HT-29 (cell line): ENCODE results near the gene NR1I3. TPM values are rescaled to one million over a fixed set of nuclear protein-coding genes. Genes with fewer than 3 reads are reported as not detected.

ENCODE experiments used
- DNase-seq: peaks from one replicate; pipeline ENCODE4 v3.0.0-alpha.2; 2015; ENCODE audit warnings: low spot score
- total RNA-seq: library from RNA; depleted of rRNA; stranded (reverse); fragments of >200 nt; shearing (Covaris generic); gene quantifications from 2 replicates; pipeline ENCODE4 v1.2.3, GENCODE V29; 2014

Gene NR1I3
- total RNA-seq, 1 experiment from 2014 or later: not detected

GRCh38 chr1:161219078-161219892 is 18.7 kb downstream of the NR1I3 start:
- no peak for DNase-seq

GRCh38 chr1:161218301-161219077 is 19.5 kb downstream of the NR1I3 start:
- no peak for DNase-seq

DNA sequence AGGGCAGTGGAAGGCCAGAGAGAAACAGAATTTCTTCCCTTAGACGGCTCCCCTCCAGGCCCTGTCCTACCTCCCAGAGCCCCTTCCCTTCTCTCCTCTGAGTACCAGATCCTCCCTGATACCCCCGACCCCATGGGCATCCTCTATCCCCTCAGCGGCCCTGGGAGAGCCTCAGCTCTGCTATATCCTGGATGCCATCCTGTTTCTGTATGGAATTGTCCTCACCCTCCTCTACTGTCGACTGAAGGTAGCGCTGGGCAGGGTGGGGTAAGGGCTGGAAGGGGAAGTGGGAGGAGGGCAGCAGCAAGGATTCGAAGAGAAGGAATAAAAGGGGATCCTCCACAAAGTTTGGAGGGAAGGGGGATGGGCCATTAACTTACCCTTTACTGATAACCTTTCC is 20.2 kb downstream of the NR1I3 start:
- DNase-seq: no peak

DNA sequence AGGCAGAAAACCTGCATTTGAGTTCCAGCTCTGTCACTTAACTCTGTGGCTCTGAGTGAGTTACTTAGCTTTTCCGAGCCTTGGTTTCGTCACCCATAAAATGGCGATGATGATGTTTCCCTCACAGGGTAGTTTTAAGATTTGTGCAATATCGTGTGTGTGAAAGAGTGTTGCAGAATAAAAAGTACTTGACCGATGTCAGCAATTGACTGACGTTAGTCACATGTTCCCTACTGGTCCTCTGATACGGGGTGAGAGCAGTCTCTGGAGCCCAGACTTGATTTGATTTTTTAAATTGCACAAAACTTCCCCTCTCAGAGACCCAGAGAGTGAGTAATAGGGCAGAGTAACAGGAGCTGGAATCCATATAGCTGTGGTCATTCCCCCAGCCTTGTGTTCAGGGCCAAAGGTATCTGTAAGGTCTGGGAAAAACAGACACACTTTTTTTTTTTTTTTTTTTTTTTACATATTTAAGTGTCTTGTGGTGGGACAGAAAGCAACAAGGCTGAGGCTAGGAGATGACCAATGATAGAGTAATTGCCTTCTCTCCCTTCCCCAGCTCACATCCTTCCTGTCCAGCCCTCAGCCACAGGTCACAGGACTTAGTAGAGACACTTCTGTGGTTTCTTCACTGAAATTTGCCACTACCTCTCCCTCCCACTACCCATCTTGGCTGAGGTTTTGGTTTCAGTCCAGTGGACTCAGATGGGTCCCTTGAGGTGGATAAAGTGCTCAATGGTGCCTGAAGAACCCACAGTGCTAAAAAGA is 20.9 kb downstream of the NR1I3 start:
- DNase-seq: no peak

DNA sequence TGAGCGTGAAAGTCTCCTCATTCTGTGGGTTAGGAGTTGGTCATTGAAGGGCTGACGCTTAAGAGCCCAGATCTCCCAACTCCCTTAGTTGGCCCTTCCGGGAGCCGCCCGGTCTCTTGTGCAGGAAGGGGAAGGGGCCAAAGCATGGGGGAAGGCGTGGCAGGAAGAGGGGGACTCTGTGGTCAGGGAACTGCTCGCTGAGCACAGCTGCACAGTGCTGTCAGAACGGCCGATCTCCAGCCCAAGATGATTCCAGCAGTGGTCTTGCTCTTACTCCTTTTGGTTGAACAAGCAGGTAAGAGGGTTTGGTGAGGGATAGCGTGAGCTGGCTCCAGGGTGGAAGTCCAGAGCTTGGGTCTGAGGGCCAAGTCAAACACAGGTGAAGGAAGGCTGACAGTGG is 22.9 kb downstream of the NR1I3 start, which contains the start of gene FCER1G:
Gene FCER1G (plus strand): TSS at position 220 of the 400 bp plus-strand sequence. CDS start 27 bp downstream, at position 247.
- no peak for DNase-seq

- no peak for DNase-seq
These were observed 23.6 kb downstream of the NR1I3 start for GRCh38 chr1:161214369-161214768.

GRCh38 chr1:161209790-161210409 is 28.1 kb downstream of the NR1I3 start:
- peak; percentile 90 for DNase-seq

- DNase-seq: no peak
These were observed 30.8 kb downstream of the NR1I3 start for GRCh38 chr1:161207173-161207572.

GRCh38 chr1:161206411-161207140 is 31.4 kb downstream of the NR1I3 start:
- DNase-seq: no peak

GRCh38 chr1:161201836-161202712 is 35.9 kb downstream of the NR1I3 start, which contains the start of gene NDUFS2:
Gene NDUFS2 (plus strand): TSS chr1:161202367. CDS start chr1:161202386, 19 bp downstream.
- peak; percentile 98 for DNase-seq

DNA sequence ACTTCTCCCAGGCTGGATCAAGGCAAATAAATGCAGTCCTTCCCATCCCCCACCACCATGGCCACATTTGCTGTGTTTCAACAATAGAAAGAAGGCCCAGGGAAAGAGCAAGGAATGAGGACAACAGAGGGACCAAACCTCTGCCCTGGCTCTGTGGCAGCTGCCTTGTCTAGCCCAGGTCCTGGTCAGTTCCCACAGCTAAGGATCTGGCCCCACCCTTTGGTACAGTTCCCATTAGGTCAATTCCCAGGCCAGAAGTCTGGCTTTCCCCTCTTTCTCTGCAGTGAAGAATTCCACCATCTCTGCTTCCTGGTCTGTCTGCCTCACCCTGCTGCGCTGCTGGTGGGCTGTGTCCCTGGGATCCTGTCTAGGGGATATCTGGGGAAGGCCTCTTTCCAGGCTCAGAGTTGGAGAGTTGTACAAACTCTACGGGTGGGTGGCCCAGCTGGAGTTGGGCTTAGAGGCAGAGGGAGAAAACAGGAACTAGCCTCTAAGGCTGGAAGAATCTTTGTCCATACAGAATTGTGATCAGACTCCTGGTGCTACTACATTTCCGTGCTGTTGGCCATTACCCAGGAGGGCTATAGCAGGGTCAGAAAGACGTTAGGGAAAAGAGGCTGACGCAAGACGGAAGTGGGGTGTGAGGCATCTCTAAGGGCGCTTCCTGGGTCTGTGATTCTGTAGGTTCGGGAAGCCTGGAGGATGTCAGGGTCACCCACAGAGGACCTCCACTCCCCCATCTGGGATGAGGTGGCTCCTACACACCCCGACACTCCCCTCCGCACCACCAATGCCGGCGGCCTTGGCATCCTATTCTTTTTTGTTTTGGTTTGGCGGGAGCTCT is 36.8 kb downstream of the NR1I3 start:
- no peak for DNase-seq

DNA sequence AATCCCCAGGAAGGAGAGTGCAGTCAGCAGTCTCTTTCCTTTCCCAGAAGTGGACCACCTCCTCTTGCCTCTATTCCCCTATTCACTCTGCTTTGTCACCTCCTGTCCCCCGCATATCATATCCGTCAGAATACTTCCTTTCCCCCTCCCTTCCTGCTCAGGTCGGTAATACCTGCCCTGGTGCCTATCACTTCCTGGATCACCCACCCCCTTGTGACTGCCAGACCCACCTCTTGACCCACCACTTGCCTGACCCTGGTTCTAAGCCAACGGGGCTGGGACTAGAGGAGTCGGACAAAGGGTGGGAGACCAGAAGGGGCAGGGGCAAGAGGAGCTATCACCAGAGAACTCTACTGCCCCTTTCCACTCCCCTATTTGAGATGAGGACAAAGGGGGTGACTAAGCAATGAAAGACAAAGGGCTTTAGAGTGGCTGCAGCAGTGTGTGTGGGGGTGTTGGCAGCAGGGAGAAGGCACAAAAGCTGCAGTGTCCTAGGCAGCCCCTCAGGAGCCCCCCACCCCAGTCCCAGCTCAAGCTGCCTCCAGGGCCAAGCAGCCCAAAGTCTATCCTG is 37.5 kb downstream of the NR1I3 start:
- no peak for DNase-seq

DNA sequence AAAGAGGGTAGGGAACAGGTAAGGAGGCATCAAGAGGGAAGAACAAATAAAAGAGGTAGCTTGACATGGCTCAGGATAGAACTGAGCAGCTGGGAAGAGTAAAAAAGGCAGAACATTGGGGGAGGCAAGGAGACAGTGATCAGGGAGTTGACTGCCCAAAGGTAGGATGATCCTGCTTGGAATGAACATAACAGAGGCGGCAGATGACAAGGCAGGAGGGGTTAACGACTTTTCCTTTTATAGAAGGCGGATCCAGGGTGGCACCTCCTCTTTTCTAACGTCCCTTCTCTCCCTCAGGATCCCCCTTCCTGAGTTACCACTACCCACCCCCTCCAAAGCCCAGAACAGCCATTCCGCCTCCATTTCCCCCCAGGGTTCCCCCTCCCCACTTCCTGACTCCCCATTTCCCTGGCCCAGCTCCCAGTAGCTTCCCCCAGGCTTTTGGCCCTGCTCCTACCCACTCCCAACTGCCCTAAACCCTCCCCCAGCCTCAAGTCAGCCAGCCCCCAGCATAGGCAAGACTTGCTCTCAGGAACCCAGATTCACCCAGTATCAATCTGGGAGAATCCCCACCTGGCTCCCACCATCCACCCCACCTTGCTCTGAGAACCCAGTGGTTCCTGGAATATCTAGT is 38.4 kb downstream of the NR1I3 start:
- no peak for DNase-seq

- DNase-seq: no peak
These were observed 39.0 kb downstream of the NR1I3 start, which contains the start of gene ADAMTS4 for GRCh38 chr1:161198897-161199431. Gene ADAMTS4 (minus strand): TSS chr1:161199054. CDS start chr1:161198627, 427 bp downstream.

GRCh38 chr1:161198194-161198896 is 39.7 kb downstream of the NR1I3 start:
- DNase-seq: no peak

DNA sequence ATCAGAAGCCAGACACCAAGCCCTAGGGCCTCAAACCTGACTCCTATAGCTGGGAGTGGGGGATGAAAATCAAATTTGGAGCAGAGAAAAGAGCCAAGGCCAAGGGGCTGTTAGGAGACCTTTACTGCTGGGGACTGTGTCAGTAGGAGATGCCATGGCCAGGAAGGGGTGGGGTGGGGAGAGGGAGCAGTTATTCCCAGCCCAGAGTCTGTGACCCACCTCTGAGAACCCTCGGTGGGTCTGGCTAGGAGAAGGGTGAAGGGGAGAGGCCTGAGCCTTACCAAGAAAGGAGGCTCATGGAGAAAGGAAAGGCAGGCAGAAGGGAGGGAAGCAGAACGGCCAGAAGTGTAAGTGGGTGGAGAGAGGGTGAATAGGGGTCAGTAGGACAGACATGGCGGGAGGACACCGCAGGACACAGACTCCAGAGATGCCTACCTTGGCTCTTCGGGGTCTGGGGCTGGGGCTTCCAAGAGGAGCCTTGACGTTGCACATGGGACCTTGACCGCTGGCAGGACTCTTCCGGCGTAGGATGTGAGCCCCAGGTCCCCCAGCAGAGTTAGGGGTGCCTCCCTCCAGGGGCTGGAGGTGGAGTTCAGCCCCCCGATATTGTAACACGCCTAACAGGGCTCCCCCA is 40.3 kb downstream of the NR1I3 start:
- no peak for DNase-seq
